ENCODE results near the gene BOC. TPM values are rescaled to one million over a fixed set of nuclear protein-coding genes. Genes with fewer than 3 reads are reported as not detected.

The BOC gene
- total RNA-seq, 1 experiment from 2014 or later, result 0.73 TPM

DNA sequence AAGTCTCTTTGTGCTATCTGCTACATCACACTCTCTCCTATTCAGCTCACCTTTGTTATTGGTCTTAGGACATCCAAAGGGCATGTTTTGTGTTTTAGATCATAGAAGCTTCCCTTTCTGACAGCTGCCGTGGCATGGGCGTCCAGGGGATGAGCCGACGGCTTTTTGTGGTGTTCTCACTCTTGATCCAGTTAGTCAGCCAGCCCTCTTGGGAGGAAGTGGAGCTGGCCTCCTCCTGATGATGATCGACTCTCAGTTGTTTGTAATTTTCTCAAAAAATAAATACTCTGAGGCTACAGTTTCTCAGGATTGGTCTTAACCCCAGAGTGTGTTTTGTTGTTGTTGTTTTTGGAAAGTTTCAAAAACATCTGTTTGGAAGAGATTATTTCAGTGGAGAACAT lies 34.4 kb downstream of the BOC start:
- H3K4me1 ChIP-seq, result no peaks in the 10 kb centered on the region
- H3K4me3 ChIP-seq (ENCODE audit: low read depth, low read length), result no peak overlapping the region
- Mint-ChIP-seq H3K9me3 (ENCODE audit: unreplicated experiment) (no peaks in the 10 kb centered on the region), H3K4me3 (ENCODE audit: unreplicated experiment) (no peak overlapping the region), H3K4me1 (ENCODE audit: low read depth, unreplicated experiment) (no peaks in the 10 kb centered on the region), H3K27ac (ENCODE audit: unreplicated experiment) (no peak overlapping the region), H3K36me3 (ENCODE audit: insufficient read depth, unreplicated experiment) (no peaks in the 10 kb centered on the region), H3K27me3 (ENCODE audit: insufficient read depth, unreplicated experiment) (peaks cover 19% of the 10 kb centered on the region)
- no peak for DNase-seq
- TF ChIP-seq, protein P1, sequence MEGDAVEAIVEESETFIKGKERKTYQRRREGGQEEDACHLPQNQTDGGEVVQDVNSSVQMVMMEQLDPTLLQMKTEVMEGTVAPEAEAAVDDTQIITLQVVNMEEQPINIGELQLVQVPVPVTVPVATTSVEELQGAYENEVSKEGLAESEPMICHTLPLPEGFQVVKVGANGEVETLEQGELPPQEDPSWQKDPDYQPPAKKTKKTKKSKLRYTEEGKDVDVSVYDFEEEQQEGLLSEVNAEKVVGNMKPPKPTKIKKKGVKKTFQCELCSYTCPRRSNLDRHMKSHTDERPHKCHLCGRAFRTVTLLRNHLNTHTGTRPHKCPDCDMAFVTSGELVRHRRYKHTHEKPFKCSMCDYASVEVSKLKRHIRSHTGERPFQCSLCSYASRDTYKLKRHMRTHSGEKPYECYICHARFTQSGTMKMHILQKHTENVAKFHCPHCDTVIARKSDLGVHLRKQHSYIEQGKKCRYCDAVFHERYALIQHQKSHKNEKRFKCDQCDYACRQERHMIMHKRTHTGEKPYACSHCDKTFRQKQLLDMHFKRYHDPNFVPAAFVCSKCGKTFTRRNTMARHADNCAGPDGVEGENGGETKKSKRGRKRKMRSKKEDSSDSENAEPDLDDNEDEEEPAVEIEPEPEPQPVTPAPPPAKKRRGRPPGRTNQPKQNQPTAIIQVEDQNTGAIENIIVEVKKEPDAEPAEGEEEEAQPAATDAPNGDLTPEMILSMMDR (IDR thresholded peaks at IDR 0.05; ENCODE audit: insufficient read depth in 1 of 2, low read depth in 1 of 2, low read length in 1 of 2, severe bottlenecking in 1 of 2, unreplicated experiment in 1 of 2), result no peak
- H3K36me3 ChIP-seq (ENCODE audit: control insufficient read depth, insufficient read depth, low read length), result no peaks in the 10 kb centered on the region
- CTCF ChIA-PET, result no interaction called here
- H3K9me3 ChIP-seq, result no peaks in the 10 kb centered on the region
- BruUV-seq (replicated peaks), result no TSS peak
- intact Hi-C loops (cut with micrococcal nuclease; ENCODE audit: unreplicated experiment), result no loop called here
- no peaks in the 10 kb centered on the region; the same call in 1 of the 2 replicates for H3K27me3 ChIP-seq (replicated peaks; ENCODE audit: control insufficient read depth, insufficient read depth, low read length)
- POLR2A ChIA-PET, result no interaction called here

DNA sequence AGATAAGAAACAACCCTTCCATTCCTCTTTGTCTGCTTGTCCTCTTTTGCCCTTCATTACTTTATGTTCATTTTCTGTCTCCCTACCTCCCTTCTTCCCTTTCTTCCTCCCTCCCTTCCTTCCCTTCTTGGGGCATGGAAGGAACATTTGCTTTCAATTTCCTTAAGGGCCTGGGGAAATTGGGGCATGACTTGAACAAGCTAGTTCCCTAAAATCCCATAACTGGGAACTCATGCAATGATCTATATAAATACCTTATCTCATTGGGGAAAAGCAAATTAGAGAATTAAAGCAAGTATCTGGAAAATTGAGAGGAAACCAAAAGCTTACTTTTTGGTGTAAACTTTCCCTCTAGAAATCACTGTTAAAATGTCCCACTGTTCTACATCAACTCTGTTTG lies 35.7 kb downstream of the BOC start:
- POLR2A ChIA-PET, result no interaction called here

DNA sequence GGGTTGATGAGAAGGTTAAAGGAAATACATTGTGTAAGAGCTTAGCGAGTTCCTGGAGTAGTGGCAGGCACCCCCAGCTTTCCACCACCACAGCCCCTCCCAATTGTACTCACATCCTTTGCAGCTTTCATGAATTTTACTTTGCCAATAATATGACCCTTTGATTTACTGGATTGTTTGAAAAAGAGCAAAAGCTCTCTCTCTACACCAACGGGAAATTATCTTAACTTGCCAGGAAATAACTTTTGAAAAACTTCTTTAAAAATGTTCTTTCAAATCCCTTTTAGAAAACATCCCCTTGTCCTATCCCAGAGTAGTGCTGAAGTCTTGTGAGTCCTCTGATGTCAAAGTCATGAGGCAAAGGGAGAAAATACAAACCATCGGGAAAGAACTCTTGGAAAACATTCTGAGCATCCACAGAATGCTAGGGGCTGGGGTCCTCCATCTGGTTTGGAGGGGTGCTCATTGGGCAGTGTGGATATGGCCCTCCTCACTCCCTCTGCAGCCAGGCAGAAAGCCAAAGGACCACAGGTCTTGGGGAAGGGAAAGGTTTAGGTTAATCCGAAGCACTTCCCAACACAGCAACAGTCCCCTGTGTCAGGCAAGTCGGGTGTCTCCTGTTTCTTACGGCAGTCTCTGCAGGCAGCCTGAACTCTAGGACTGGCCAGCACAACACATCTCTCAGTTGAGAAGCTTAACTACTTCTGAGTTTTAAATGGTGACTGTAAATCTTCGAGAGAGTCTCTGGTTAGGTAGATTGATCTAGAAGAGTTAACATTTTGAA lies 36.5 kb downstream of the BOC start:
- no peak overlapping the region for H3K27ac Mint-ChIP-seq (ENCODE audit: unreplicated experiment)

More for the DNA sequence above, 35.7 kb downstream of the BOC start:
- H3K27me3 ChIP-seq (replicated peaks; ENCODE audit: control insufficient read depth, insufficient read depth, low read length), result no peaks in the 10 kb centered on the region; the same call in 1 of the 2 replicates
- Mint-ChIP-seq H3K36me3 (ENCODE audit: insufficient read depth, unreplicated experiment) (no peaks in the 10 kb centered on the region), H3K4me3 (ENCODE audit: unreplicated experiment) (no peak overlapping the region), H3K27me3 (ENCODE audit: insufficient read depth, unreplicated experiment) (peaks cover 14% of the 10 kb centered on the region), H3K4me1 (ENCODE audit: low read depth, unreplicated experiment) (no peaks in the 10 kb centered on the region), H3K27ac (ENCODE audit: unreplicated experiment) (no peak overlapping the region), H3K9me3 (ENCODE audit: unreplicated experiment) (no peaks in the 10 kb centered on the region)
- CTCF ChIA-PET, result no interaction called here
- no peaks in the 10 kb centered on the region for H3K4me1 ChIP-seq
- intact Hi-C loops (cut with micrococcal nuclease; ENCODE audit: unreplicated experiment), result no loop called here
- BruUV-seq (replicated peaks), result no TSS peak
- TF ChIP-seq, protein P1 (IDR thresholded peaks at IDR 0.05; ENCODE audit: insufficient read depth in 1 of 2, low read depth in 1 of 2, low read length in 1 of 2, severe bottlenecking in 1 of 2, unreplicated experiment in 1 of 2), result no peak
- H3K36me3 ChIP-seq (ENCODE audit: control insufficient read depth, insufficient read depth, low read length), result no peaks in the 10 kb centered on the region
- H3K4me3 ChIP-seq (ENCODE audit: low read depth, low read length), result no peak overlapping the region
- no peaks in the 10 kb centered on the region for H3K9me3 ChIP-seq
- no peak for DNase-seq

More for the DNA sequence above, 36.5 kb downstream of the BOC start:
- no peaks in the 10 kb centered on the region for H3K4me1 ChIP-seq
- intact Hi-C loops (cut with micrococcal nuclease; ENCODE audit: unreplicated experiment), result no loop called here
- ChIA-PET POLR2A (no interaction called here), CTCF (no interaction called here)
- H3K27me3 ChIP-seq (replicated peaks; ENCODE audit: control insufficient read depth, insufficient read depth, low read length), result no peaks in the 10 kb centered on the region; the same call in 1 of the 2 replicates
- no TSS peak for BruUV-seq (replicated peaks)
- TF ChIP-seq, protein P1 (IDR thresholded peaks at IDR 0.05; ENCODE audit: insufficient read depth in 1 of 2, low read depth in 1 of 2, low read length in 1 of 2, severe bottlenecking in 1 of 2, unreplicated experiment in 1 of 2), result no peak
- Mint-ChIP-seq H3K4me1 (ENCODE audit: low read depth, unreplicated experiment) (no peaks in the 10 kb centered on the region), H3K36me3 (ENCODE audit: insufficient read depth, unreplicated experiment) (no peaks in the 10 kb centered on the region), H3K27me3 (ENCODE audit: insufficient read depth, unreplicated experiment) (peaks cover 17% of the 10 kb centered on the region), H3K9me3 (ENCODE audit: unreplicated experiment) (no peaks in the 10 kb centered on the region), H3K4me3 (ENCODE audit: unreplicated experiment) (no peak overlapping the region)
- H3K36me3 ChIP-seq (ENCODE audit: control insufficient read depth, insufficient read depth, low read length), result no peaks in the 10 kb centered on the region
- DNase-seq, result no peak
- no peak overlapping the region for H3K4me3 ChIP-seq (ENCODE audit: low read depth, low read length)
- no peaks in the 10 kb centered on the region for H3K9me3 ChIP-seq
